ENCODE data around the gene ZNF677.
A peak's percentile ranks its signal among the peaks of the same experiment; 100 is the strongest.
"Not testable (repeated sequence)": the region's sequence is repeated elsewhere in the genome, so short reads cannot be mapped to it uniquely, and the experiment has no call there.

The ZNF677 gene

DNA sequence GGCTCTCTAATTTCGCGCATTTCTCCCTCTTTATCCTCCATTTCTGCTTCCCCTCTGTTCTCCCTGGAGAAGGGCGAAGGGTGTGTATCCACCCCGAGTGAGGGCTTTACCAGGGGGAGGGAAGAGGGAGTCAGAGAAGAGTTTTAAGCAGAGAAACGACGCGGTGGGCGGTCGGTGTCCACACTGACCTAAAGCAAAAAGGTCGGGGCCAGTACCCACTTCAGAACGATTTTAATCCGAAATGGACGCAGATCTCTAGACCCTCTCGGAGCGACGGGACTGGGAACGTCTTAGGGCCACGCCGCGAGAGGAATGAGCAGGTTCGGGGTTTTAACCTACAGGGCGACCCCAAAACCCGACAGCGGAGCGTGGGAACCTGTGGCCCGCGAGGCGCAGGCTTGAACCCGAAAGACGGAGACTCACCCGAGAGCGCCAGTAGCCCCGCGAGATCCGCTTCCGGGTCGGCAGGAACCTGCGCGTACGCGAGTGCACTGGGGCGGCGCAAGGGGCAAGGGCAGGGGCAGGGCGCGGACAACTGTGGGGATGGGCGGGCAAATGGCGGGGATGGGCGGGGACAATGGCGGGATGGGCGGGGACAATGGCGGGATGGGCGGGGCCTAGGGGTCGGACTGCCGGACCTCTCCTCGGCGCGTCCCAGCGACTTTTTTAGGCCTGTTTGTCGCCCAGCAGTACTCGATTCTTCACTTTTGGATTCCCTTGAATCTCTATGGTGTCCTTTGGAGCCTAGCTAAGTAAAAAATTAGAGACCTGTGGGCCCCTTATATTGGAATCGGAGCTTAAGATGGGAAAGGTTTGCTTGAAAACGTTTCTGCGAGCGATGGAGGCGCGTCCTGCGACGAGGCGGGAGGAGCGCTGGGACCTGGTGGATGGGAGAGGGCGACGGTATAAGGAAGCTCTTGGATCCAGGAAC is at the start of gene ZNF677:
Gene ZNF677 (minus strand): TSS at position 463 of the 931 bp plus-strand sequence. CDS start 3,323 bp downstream, outside the sequence.
- peak; percentile 36 for DNase-seq

DNA sequence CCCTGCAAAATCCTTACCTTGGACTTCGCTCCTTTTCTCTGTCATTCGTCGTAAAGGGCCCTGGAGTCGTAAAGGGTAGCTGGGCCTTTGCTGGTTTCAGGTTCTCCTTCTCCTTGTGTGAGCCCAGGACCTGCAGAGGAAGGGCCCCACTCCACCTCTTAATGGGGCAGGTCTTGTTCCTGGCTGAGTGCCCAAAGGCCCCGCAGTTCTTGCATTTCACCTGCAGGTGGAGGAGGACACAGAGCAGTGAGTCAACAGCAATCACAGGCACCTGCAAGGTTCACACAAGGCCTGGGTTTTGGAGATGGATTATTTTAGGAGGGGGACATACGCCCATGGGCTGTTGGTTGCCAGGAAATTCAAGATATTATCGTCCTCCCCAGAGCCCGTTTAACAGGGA is 46.7 kb upstream of the ZNF677 start:
- not testable (repeated sequence) for DNase-seq

DNA sequence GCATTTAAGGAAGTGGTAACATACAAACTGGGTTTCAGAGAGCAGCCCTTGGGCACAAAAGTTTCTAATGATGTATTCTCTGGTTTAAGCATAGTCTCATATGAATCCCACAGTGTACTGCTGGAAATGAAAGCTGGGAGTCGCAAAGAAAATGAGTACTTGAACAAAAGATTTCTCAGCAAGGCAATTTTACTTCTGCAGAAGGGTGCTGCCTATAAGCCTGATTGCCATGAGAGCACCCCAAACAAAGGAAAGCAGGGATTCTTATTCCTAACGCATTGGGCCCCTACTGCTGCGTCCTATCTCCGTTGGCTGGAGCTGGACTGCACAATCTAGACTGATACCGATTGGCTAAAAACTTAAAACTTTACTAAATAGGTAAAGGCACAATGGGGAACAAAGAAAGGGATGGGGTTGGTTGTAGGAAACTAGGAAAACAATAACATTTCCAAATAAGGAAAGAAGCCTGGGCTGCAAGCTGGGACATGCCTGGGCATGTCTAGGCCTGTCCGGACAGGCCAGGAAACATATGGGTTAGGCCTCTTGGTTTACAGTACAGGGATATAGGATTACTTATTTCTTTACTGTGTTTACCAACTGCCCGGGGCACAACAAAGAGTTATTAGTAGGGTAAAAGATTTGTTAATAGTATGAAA is 40.2 kb upstream of the ZNF677 start:
- DNase-seq, result no peak

DNA sequence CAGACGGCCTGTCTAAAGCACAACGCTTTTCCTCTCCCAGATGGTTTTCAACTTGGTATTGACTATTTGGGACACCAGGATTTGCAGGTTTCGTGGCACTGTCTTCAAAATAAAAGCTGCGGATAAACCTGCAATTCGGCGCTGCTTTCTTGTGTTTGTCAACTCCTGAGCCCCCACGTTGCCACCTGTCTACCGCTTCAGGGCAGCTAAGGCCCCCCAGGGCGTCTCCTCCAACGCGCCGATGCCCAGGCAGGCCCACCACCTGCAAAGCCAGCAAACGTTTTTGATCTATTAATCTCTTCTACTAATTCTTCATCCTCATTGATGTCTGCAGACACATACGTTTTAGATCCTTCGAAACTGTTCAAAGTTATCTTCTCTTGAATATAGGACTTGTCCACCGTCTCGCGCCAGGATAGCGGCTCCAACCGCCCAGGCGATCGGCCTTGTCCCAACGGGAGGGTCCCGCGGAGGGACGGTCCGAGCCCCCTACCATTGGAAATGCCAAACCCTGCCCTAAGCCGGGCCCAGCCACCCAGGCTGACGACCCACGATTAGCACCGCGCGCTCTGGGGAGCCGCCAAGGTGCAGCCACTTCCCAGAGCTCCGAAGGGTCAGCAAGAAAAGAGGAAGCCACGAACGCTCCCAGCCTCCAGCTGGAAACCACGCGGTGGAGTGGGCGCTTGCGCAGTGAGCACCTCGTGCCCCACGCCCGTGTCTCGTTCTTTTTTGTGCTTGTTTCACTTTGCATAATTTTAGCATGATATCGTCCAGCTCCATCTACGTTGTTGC is 36.3 kb upstream of the ZNF677 start:
- DNase-seq, result no peak

DNA sequence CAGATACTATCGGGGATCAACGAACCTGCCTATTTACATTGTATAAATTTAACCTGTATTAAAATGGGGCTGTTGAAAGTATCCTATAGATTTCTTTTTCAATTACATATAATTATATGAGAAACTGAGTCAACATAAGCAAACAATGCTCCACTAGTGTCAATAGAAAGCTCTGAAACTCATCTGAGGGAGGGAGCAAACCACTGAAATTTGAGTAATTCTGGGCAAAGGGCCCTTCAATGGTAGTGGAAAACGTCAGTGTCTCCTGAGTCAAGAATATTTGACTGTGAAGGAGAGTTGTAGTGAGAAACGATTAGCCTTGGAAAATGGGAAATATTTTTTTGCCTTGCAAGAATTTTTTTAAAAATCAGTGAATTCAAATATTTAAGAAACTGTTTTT is 30.4 kb upstream of the ZNF677 start:
- DNase-seq, result no peak

DNA sequence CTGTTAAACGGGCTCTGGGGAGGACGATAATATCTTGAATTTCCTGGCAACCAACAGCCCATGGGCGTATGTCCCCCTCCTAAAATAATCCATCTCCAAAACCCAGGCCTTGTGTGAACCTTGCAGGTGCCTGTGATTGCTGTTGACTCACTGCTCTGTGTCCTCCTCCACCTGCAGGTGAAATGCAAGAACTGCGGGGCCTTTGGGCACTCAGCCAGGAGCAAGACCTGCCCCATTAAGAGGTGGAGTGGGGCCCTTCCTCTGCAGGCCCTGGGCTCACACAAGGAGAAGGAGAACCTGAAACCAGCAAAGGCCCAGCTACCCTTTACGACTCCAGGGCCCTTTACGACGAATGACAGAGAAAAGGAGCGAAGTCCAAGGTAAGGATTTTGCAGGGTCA is 27.3 kb upstream of the ZNF677 start:
- DNase-seq, result not testable (repeated sequence)

DNA sequence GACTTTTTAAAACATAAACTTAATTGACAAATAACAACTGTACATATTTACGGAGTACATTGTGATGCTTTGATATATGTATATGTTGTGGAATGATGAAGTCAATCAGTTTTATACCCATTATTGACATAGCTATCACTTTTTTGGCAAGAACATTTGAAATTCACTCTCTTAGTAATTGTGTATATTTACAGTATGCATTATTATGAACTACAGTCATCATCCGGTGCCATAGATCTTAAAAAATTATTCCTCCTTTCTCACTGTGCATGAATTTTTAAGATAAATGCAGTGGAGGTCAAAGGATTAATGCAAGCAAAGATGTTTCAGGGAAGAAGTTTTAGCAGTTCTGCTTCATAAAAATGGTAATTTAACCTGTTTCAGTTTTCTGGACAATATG is 20.8 kb upstream of the ZNF677 start:
- DNase-seq, result no peak

DNA sequence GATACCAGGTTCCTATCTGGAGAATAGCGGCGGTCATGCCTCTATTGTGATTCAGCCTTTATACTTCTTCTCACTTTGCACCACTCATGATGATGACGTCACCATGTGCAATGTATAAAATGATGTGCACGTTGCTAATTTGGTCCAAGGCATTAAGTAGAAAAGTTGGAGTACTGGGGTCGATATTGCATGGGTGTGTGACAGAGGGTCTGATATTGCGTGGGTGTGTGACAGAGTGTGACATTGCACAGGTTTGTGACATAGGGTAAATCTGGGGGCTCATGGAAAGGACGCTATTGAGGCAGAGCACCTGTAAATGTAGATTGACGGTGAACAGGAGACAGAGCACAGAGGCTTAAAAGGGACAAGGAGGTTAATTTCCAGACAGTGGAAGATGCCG is 17.4 kb upstream of the ZNF677 start:
- no peak for DNase-seq

DNA sequence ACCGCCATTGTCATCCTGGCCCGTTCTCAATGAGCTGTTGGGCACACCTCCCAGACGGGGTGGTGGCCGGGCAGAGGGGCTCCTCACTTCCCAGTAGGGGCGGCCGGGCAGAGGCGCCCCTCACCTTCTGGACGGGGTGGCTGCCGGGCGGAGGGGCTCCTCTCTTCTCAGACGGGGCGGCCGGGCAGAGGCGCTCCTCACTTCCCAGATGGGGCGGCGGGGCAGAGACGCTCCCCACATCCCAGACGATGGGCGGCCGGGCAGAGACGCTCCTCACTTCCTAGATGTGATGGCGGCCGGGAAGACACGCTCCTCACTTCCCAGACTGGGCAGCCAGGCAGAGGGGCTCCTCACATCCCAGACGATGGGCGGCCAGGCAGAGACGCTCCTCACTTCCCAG is 15.2 kb upstream of the ZNF677 start:
- not testable (repeated sequence) for DNase-seq

DNA sequence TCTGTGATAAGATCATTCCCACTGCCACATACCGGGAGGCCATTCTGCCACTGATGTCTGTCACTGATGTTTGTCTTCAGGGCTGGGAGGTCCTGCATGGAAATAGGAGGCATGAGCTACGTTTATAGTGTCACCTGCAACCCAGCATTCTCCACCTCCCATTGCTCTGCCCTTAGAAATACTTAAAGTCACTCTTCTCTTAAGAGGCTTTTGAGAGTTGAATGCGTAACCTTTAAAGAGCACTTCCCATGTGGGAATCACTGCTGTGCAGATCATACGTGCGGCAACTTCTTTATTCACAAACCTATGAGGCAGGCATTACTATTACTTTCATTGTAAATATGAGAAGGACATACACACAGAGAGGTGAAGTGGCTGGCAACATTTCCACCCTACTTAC is 12.9 kb upstream of the ZNF677 start, which contains the start of gene VN1R4:
Gene VN1R4 (minus strand): TSS at position 101 of the 400 bp plus-strand sequence. CDS start 58 bp downstream, at position 43.
- DNase-seq, result not testable (repeated sequence)

DNA sequence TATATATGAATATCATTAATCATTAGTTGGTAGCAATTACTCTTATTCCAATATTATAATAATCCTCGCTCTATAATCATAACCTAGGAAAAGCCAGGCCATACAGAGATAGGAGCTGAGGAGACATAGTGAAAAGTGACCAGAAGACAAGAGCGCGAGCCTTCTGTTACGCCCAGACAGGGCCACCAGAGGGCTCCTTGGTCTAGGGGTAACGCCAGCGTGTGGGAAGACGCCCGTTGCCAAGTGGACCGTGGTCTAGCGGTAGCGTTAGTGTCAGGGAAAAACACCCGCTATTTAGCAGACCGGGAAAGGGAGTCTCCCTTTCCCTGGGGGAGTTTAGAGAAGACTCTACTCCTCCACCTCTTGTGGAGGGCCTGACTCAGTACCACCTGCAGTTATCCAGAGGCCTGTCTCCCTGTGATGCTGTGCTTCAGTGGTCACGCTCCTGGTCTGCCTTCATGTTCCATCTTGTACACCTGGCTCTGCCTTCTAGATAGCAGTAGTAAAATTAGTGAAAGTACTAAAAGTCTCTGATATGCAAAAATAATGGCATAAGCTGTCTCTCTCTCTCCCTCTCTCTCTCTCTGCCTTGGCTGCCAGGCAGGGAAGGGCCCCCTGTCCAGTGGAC is 3.2 kb upstream of the ZNF677 start, which contains the start of gene VN1R2:
Gene VN1R2 (plus strand): TSS at position 578 of the 628 bp plus-strand sequence. CDS start 84 bp downstream, outside the sequence.
- not testable (repeated sequence) for DNase-seq

DNA sequence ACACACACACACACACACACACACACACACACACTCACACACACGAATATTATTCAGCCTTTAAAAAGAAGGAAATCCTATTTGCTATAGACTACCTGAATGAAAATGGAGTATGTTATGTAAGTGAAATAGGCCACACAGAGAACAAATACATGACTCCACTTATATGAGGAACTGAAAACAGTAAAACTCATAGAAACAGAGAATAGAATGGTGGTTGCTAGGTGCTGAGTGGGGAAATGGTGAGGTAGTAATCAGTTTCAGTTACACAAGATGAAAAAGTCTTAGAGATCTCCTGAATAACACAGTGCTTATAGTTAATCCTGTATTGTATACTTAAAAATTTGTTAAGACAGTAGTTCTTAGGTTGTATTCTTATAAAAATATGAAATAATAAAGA is 8.2 kb downstream of the ZNF677 start:
- DNase-seq, result no peak

DNA sequence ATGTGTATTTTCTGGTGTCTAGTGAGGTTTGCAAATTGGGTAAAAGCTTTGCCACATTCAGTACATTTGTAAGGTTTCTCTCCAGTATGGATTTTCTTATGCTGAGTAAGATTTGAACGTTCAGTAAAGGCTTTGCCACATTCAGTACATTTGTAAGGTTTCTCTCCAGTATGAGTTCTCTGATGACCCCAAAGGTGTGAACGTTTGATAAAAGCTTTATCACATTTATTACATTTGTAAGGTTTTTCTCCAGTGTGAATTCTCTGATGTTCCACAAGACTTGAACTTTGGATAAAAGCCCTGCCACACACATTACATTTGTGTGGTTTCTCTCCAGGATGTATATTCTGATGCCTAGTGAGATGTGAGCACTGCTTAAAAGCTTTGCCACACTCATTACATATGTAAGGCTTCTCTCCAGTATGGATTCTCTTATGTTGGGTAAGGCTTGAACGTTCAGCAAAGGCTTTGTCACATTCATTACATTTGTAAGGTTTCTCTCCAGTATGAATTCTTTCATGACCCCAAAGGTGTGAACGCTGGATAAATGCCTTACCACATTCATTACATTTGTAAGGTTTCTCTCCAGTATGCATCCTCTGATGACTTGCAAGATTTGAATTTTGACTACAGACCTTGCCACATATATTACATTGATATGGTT is 17.4 kb downstream of the ZNF677 start:
- no peak for DNase-seq

DNA sequence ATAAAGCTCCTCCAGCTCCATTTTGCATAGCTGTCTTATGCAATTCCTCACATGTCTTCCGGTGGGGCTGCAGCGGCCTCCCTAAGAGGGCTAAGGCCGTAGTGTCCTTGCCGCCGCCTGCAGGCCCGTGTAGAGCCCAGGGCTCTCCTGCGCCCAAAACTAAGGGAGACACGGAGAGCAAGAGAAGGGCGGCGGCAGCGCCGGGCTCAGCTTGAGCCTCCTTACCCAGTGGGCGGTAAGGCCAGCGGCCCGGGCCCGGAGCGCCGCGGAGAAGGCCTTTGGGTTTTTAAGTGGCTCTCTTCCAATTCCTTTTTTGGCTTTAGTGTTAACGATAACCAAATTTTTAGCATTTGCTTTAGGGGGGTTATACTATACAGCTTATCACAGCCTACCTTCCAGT is 30.1 kb downstream of the ZNF677 start:
- no peak for DNase-seq

DNA sequence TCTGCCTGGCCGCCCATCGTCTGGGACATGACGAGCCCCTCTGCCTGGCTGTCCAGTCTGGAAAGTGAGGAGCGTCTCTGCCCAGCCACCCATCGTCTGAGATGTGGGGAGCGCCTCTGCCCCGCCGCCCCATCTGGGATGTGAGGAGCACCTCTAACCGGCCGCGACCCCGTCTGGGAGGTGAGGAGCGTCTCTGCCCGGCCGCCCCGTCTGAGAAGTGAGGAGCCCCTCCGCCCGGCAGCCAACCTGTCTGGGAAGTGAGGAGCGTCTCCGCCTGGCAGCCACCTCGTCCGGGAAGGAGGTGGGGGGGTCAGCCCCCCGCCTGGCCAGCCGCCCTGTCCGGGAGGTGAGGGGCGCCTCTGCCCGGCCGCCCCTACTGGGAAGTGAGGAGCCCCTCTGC is 32.0 kb downstream of the ZNF677 start:
- not testable (repeated sequence) for DNase-seq

DNA sequence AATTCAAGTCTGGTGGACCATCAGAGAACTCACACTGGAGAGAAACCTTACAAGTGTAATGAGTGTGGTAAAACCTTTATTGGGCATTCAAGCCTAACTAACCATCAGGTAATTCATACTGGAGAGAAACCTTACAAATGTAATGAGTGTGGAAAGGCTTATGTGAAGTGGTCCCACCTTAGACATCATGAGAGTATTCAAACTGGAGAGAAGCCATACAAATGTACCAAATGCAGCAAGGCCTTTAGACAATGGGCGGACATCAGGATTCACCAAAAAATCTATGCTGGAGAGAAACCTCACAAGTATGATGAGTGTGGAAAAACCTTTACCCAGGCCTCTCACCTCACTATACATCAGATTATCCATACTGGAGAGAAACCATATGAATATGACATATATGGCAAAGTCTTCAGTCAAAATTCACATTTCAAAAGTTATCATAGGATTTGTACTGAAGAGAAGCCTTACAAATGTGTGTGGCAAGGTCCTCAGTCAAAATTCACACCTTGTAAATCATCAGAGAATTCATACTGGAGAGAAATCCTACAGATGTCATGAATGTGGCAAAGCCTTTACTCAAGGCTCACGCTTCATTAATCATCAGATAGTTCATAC is 41.9 kb downstream of the ZNF677 start:
- DNase-seq, result no peak

DNA sequence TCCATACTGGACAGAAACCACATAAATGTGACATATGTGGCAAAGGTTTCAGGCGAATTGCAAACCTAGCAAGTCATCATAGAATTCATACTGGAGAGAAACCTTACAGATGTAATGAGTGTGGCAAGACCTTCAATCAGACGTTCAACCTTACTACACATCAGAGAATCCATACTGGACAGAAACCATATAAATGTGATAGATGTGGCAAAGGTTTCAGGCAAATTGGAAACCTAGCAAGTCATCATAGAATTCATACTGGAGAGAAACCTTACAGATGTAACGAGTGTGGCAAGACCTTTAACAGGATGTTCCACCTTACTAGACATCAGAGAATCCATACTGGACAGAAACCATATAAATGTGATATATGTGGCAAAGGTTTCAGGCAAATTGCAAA is 43.1 kb downstream of the ZNF677 start:
- not testable (repeated sequence) for DNase-seq

DNA sequence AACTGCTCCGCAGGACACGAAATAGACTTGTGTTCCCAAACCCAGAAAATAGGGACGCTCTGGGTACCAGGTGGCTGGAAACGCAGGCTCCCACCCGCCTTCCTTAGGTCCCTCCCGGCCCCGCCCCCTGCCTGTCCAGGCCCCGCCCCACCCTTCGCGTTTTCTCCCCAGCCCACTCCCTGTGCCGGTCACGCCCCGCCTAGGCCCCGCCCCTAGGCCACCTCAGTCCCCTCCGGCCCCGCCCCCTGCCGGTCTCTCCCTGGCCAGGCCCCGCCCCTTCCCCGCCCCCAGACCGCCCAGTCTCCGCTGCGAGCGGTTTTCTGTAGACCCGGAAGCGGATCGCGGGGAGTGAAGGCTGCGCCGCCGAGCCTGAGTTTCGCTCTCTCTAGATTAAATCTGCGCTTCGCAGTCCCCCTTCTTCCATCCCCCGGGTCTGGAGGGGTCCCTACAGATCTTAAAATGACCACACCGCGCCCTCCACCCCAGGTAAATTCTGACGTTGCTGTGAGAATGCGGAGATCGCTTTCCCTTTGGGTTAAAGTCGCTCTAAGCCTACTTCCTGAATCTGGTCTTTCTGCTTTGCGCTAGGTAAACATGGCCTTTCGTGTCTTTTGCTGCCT is 57.8 kb downstream of the ZNF677 start:
- DNase-seq, result peak; percentile 42

DNA sequence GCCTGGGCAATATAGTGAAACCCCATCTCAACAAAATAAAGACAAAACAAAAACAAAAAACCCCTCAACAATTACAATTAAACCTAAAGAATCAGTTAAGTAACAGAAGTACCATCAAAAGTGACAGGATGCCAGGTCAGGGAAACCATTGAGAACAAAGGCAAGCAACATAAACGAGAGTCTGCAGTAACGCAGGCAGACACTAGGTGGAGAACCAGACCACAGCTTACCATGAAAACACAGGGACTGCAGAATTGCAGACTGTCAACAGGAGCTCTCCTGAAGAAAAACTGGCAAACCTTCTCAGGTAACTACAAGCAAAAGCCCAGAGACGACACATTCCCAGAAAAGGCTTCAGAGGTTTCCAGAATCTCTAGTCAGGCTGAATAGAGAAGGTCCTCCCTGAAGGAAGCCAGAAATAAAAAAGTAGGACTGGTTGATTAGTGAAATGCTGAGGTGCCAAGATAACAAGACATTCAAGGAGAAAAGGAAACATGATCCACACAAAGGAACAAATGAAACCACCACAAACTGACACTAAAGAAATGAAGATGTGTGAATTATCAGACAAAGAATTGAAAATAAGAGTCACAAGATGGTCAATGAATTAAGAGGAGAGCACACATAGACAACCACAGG is 59.3 kb downstream of the ZNF677 start:
- peak; percentile 57 for DNase-seq

DNA sequence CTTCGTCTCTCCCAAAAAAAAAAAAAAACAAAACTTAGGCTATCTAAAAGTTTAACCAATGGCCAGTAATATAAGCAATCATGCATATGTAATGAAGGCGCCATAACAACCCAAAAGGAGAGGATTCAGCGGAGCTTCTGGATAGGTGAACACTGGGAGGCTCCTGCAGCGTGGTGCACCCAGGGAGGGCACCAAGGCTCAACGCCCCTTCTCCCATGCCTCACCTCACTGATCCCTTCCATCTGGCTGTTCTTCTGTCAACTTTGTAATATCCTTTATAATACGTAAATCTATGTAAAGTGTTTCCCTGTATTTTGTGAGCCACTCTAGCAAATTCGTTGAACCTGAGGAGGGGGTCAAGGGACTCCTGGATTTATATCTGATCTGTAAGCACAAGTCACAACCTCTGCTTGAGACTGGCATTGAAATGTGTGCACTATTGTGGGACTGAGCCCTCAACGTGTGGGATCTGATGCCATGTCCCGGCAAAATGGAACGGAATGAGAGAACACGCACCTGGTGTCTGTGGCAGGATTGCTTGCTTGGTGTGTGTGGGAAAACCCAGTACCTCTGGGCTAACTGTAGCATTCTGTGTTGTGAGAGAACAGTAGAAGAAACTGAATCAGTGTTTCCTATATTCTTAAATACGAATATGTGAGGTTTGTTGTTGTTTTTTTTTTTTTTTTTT is 61.0 kb downstream of the ZNF677 start:
- no peak for DNase-seq
